Omental fat pad (tissue), 4 donors: ENCODE measurements around the gene ZNF219. TPM values are rescaled to one million over a fixed set of nuclear protein-coding genes. Genes with fewer than 3 reads are reported as not detected.
A peak's percentile ranks its signal among the peaks of the same experiment; 100 is the strongest.

Experiments
- ATAC-seq: fragments of 150-250 bp; one replicate; pipeline ENCODE4 v1.9.1; 2016; ENCODE audit warnings: mild to moderate bottlenecking, moderate library complexity; ENCODE audit not compliant: low FRiP score
- DNase-seq: peaks from one replicate; pipeline ENCODE4 v3.0.0-alpha.2; 2019; ENCODE audit warnings: low spot score
- total RNA-seq, 4 donors: library from RNA; depleted of rRNA; stranded (reverse); fragments of >200 nt; gene quantifications; one replicate each; pipeline ENCODE4 v1.1.0, GENCODE V29; 2016
- TF ChIP-seq, protein P1 (sequence below), 3 donors: fragments of 450-650 bp; IDR thresholded peaks; one replicate each; pipeline ENCODE4 v1.5.1; 2016 to 2017; ENCODE audit warnings: antibody characterized with exemption in 3 of 3, mild to moderate bottlenecking in 3 of 3, moderate library complexity in 2 of 3

The ZNF219 gene
- total RNA-seq, 4 donors from 2014 or later: 19.2 to 56.3 (median 38.1) TPM

DNA sequence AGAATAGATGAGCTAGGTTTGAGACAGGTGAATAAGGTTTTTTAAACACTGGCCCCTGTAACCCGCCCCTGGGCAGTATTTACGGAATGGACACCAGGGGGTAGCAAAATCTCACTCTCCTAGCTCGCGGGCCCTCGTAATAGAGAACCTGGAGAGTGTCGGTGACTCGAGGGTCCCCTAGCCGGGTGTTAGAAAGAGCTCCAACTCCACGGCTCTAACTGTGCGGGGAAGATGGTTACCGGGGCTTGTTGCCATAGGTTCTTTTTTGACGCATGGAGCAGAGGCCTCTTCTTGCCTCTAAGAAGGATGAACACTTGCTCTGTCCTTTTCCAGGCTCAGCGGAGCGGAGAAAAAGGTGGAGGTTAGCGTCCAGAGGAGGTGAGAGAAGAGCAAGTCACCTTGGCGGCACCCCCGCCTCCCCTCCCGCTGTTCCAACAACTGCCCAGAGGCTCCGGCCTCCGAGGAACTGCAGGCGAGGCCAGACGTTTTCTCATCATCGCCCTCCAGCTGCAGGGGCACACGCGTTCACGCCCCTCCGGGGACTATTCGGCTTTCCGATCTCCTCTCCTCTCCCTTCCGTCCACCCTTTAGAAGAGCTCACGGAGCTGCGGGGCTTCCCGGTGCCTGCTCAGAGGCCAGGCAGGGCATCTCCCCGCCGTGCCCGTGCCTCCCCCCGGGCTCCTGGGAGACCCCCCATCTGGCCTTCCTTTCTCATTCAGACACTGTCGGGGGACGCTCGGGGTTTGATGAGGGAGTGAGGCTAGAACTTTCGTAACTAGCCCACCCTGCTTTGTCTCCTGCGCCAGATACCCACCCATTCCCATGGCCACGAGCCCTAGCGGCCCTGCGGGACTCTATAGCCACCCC, 29.7 kb downstream of the ZNF219 start:
- no peak for DNase-seq
- peak; percentile 21 for ATAC-seq
- TF ChIP-seq, protein P1, sequence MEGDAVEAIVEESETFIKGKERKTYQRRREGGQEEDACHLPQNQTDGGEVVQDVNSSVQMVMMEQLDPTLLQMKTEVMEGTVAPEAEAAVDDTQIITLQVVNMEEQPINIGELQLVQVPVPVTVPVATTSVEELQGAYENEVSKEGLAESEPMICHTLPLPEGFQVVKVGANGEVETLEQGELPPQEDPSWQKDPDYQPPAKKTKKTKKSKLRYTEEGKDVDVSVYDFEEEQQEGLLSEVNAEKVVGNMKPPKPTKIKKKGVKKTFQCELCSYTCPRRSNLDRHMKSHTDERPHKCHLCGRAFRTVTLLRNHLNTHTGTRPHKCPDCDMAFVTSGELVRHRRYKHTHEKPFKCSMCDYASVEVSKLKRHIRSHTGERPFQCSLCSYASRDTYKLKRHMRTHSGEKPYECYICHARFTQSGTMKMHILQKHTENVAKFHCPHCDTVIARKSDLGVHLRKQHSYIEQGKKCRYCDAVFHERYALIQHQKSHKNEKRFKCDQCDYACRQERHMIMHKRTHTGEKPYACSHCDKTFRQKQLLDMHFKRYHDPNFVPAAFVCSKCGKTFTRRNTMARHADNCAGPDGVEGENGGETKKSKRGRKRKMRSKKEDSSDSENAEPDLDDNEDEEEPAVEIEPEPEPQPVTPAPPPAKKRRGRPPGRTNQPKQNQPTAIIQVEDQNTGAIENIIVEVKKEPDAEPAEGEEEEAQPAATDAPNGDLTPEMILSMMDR (IDR thresholded peaks at IDR 0.05): peak in 1 of 3 donors; percentile 44

DNA sequence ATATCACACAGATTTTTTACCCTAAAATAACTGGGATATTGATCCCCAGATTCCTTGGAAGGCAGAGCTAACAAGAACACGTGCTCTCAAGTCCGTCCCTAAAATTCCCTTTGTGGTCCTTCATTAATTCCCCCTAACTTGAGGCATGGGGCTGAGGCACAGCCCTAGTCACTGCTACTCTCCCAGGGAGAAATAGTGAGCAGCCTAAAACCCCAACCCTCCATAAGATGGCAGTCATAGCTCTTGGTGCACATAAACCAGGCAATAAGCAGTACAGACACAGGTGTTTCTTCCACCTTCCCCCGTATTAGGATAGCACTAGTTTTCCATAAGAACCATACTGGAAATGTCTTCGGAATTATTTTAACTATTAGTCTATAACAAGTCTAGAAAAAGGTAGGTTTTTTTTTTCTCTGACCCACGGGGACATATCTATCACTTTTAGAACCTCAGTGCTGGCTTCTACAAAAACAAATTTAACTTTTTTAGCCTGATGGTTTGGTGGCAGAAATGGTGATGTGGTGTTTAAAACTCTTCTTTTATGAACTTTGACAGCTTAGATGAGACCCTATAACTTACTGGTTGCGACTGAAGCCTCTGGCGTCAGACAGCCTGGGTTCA, 31.5 kb downstream of the ZNF219 start:
- no peak for DNase-seq
- no peak for ATAC-seq
- TF ChIP-seq, protein P1 (IDR thresholded peaks at IDR 0.05): no peak

DNA sequence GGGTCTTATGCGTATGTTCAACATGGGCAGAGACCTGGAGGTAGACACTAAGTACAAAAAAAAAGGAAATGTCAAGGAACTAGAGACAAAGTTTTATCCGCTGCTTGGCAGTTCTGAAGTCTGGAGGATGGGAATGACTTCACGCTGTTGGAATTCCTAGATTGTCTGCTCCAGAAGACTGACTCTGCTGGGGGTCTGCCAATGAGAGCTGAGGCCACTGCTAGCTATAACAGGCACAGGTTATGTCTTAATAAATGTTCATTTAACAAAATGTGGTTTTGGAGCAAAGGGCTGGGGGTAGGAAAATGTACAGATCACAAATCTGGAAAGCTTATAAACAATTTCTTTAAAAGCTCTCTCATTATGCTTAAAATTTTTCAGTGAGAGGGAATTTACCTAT, 35.0 kb downstream of the ZNF219 start:
- peak; percentile 78 for ATAC-seq
- TF ChIP-seq, protein P1 (IDR thresholded peaks at IDR 0.05): no peak
- DNase-seq: no peak

DNA sequence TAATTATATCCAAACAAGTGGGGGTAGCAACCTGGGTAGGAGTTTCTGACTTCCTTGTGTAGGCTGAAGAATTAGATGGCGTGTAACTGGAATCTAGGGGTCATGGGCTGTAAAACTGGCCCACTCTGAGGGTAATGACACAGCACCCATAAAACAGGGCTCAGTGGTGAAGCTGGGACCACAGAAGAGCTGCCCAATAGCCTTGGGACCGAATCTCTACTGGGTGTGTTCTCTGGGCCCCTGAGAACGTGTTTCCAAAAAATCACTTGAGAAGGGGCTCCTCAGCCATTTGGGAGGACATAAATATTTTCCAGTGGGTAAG, 37.1 kb downstream of the ZNF219 start:
- DNase-seq (no peak), ATAC-seq (no peak)
- TF ChIP-seq, protein P1 (IDR thresholded peaks at IDR 0.05): no peak

DNA sequence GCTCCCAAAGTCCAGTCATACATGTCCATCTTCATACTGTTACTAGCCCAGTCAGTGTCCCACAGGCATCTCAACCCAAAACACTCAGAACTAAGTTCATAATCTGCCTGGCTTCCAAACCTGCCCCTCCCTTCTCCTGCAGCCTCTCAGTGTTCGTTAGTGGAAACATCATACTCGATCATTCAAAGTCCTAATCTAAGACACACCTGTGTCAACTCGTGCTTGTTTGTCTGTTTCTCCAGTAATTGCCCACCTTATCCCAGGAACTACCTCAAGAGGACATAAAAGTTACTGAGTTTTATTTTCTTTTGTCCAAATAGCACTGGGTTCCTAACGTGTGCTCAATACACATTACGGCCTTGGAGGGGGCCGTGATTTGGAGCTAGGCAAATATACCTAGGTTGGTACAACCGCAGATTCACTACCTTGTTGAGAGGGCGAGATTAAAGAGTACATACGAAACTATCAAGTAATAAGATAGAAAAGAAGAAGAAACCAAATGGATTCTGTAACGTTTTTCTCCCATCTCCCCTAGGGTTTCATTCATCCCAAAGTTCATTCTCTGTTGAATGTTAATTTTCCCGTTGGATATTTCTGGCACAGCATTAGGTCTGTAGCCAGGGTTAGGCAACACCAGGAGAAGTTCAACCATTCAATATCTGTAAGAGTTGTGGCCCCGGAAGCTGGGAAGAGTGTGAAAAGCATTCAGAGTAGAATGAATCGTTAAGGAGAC, 37.7 kb downstream of the ZNF219 start:
- TF ChIP-seq, protein P1 (IDR thresholded peaks at IDR 0.05): no peak
- no peak for ATAC-seq

DNA sequence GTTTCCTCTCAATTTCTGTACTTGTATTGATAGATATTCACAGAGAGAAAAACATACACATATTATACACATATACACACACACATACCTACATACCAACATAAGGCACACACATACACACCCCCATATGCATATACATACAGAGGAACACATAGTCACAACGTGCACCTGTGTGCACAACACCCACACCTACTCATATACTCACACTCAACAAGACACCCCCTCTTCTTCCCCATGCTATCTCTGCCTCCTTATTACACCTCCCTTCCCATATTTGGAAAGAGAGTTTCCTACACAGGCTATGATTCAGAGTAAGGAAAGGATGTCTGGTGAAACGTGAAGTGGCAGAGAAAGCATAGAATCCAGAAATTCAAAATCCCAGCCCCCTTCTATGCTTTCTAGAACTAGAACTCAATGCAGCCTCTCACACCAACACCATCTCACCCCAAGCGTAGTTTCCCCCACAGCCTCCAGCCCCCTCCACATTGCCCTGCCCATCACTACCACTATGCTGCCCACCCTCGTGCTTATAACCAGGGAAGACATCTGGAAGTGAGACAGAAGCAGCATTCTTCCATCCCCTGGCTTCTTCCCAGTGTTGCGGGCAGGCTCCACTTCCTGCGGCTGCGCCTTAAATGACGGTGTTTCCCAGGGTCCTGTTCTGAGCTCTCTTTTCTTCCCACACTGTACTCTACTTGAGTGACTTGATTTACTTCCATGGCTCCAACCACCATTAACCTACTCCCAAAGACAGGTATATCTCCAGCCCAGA, 38.4 kb downstream of the ZNF219 start:
- no peak for ATAC-seq
- DNase-seq: no peak
- TF ChIP-seq, protein P1 (IDR thresholded peaks at IDR 0.05): no peak

More for the DNA sequence above, 37.7 kb downstream of the ZNF219 start:
- DNase-seq: no peak
